ENCODE measurements around the gene COBLL1. TPM values are rescaled to one million over a fixed set of nuclear protein-coding genes. Genes with fewer than 3 reads are reported as not detected.

Gene COBLL1
- total RNA-seq, 2 donors from 2014 or later = 16.5 to 17.3 TPM

DNA sequence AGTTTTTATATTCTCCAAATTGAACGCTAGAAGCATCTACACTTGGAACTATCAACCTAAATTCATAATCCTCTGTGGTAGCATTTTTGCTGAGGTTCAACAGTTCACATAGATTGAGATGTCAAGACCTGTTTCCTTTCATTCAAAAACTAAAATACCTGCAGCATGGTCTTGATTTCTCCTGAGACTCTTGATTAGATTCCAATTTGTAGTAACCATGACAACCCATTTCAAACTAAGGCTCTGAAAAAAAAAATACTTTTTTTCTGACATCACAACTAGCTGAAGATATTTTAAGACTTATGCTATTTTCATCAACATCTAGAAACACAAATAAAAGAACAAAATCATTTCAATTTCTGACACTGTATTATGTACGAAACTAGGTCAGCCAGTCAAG, 29.8 kb downstream of the COBLL1 start:
- no peaks in the 10 kb centered on the region for H3K4me1 Mint-ChIP-seq
- H3K9me3 Mint-ChIP-seq = no peaks in the 10 kb centered on the region
- Histone ChIP-seq H3K4me3 (ENCODE audit: low read length) (no peak overlapping the region), H3K9me3 (ENCODE audit: control insufficient read depth, low read length) (no peaks in the 10 kb centered on the region), H3K27me3 (ENCODE audit: control insufficient read depth, insufficient read depth, low read length, poor library complexity, severe bottlenecking) (no peaks in the 10 kb centered on the region), H3K36me3 (ENCODE audit: control insufficient read depth, insufficient read depth, low read length) (no peaks in the 10 kb centered on the region), H3K4me1 (ENCODE audit: control insufficient read depth, insufficient read depth, low read length) (no peaks in the 10 kb centered on the region), H3K9ac (ENCODE audit: extremely low read depth, low read length, poor library complexity, severe bottlenecking) (no peak overlapping the region), H3K27ac (ENCODE audit: low read depth, low read length) (no peak overlapping the region)
- DNase-seq = no peak
- no peak for TF ChIP-seq CTCF (conservative IDR thresholded peaks at IDR 0.05)
- no peak overlapping the region for H3K27ac Mint-ChIP-seq
- no peaks in the 10 kb centered on the region for H3K27me3 Mint-ChIP-seq (ENCODE audit: insufficient read depth)
- 78 to 80% methylated on average over 1 to 2 of the region's 2 CpGs for WGBS, 2 experiments (ENCODE audit: insufficient coverage in 1 of 2, insufficient read length in 1 of 2)
- no peaks in the 10 kb centered on the region for H3K36me3 Mint-ChIP-seq (ENCODE audit: low read depth)
- H3K4me3 Mint-ChIP-seq = no peak overlapping the region

GRCh38 chr2:164810843-164811242, 30.8 kb downstream of the COBLL1 start:
- H3K9me3 ChIP-seq (ENCODE audit: control insufficient read depth, low read length) = no peaks in the 10 kb centered on the region
- Mint-ChIP-seq H3K27ac (no peak overlapping the region), H3K36me3 (ENCODE audit: low read depth) (no peaks in the 10 kb centered on the region), H3K4me1 (no peaks in the 10 kb centered on the region), H3K27me3 (ENCODE audit: insufficient read depth) (no peaks in the 10 kb centered on the region), H3K4me3 (no peak overlapping the region), H3K9me3 (no peaks in the 10 kb centered on the region)
- no peaks in the 10 kb centered on the region for H3K36me3 ChIP-seq (ENCODE audit: control insufficient read depth, insufficient read depth, low read length)
- H3K27ac ChIP-seq (ENCODE audit: low read depth, low read length) = no peak overlapping the region
- H3K4me1 ChIP-seq (ENCODE audit: control insufficient read depth, insufficient read depth, low read length) = no peaks in the 10 kb centered on the region
- H3K9ac ChIP-seq (ENCODE audit: extremely low read depth, low read length, poor library complexity, severe bottlenecking) = no peak overlapping the region
- no peak overlapping the region for H3K4me3 ChIP-seq (ENCODE audit: low read length)
- TF ChIP-seq CTCF (conservative IDR thresholded peaks at IDR 0.05) = no peak
- DNase-seq = no peak
- no peaks in the 10 kb centered on the region for H3K27me3 ChIP-seq (ENCODE audit: control insufficient read depth, insufficient read depth, low read length, poor library complexity, severe bottlenecking)

DNA sequence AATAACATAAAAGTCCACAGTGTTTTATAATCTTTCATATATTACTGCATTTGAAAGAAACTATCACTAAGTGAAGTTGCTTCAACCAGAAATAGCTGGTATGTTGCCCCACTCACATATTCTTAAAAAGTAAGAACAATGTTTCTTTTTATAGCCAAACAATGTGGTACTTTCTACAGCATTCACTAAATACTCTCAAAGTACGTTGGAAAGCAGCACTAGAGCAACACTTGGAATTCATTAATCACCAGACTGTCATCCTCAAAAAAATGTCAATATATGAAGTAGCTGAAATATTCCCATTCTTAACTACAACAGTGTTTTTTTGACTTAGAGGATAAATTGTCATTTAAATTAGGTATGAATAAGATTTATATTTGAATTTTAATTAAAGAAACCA, 32.8 kb downstream of the COBLL1 start:
- peaks cover under 1% of the 10 kb centered on the region for H3K4me1 Mint-ChIP-seq
- Histone ChIP-seq H3K27me3 (ENCODE audit: control insufficient read depth, insufficient read depth, low read length, poor library complexity, severe bottlenecking) (no peaks in the 10 kb centered on the region), H3K9me3 (ENCODE audit: control insufficient read depth, low read length) (no peaks in the 10 kb centered on the region), H3K4me1 (ENCODE audit: control insufficient read depth, insufficient read depth, low read length) (no peaks in the 10 kb centered on the region), H3K27ac (ENCODE audit: low read depth, low read length) (no peak overlapping the region), H3K9ac (ENCODE audit: extremely low read depth, low read length, poor library complexity, severe bottlenecking) (no peak overlapping the region), H3K36me3 (ENCODE audit: control insufficient read depth, insufficient read depth, low read length) (no peaks in the 10 kb centered on the region), H3K4me3 (ENCODE audit: low read length) (no peak overlapping the region)
- no peak overlapping the region for H3K4me3 Mint-ChIP-seq
- DNase-seq = no peak
- no peaks in the 10 kb centered on the region for H3K27me3 Mint-ChIP-seq (ENCODE audit: insufficient read depth)
- 84% methylated on average over 1 of the region's 1 CpG; no CpG with 5 or more reads in 1 of the 2 experiments for WGBS, 2 experiments (ENCODE audit: insufficient coverage in 1 of 2, insufficient read length in 1 of 2)
- no peaks in the 10 kb centered on the region for H3K9me3 Mint-ChIP-seq
- H3K36me3 Mint-ChIP-seq (ENCODE audit: low read depth) = no peaks in the 10 kb centered on the region
- no peak overlapping the region for H3K27ac Mint-ChIP-seq
- no peak for TF ChIP-seq CTCF (conservative IDR thresholded peaks at IDR 0.05)

Data from endodermal cell (in vitro differentiated cells).